Left ventricle myocardium inferior (tissue), 1 donor: ENCODE measurements around the gene PTPRT. TPM values are rescaled to one million over a fixed set of nuclear protein-coding genes. Genes with fewer than 3 reads are reported as not detected.

Source experiments
- DNase-seq: peaks from one replicate; pipeline ENCODE4 v3.0.0-alpha.2; 2020
- H3K27ac ChIP-seq: fragments of 200-600 bp; replicated peaks from 2 replicates; pipeline ENCODE4 v1.8.0; 2021
- H3K27me3 ChIP-seq: fragments of 200-600 bp; 2 replicates; pipeline ENCODE4 v1.8.0; 2021; ENCODE audit warnings: low read depth
- H3K36me3 ChIP-seq: fragments of 200-600 bp; 2 replicates; pipeline ENCODE4 v1.8.0; 2021
- H3K4me1 ChIP-seq: fragments of 200-600 bp; 2 replicates; pipeline ENCODE4 v1.8.0; 2021
- H3K4me3 ChIP-seq: fragments of 200-600 bp; 2 replicates; pipeline ENCODE4 v1.8.0; 2021; ENCODE audit warnings: mild to moderate bottlenecking, moderate library complexity
- H3K9me3 ChIP-seq: fragments of 200-600 bp; replicated peaks from 2 replicates; pipeline ENCODE4 v1.8.0; 2021
- intact Hi-C: fragments of 100-400 bp; cut with micrococcal nuclease; formaldehyde crosslinking; loops from one replicate; pipeline ENCODE4 v1.11.0; 2022
- total RNA-seq: library from RNA; stranded (reverse); fragmentation: NEBNext Ultra II Directional; extraction: Animal tissue kit (Norgen Biotek cat#: 25700); gene quantifications from one replicate; pipeline ENCODE4 v1.2.1, GENCODE V29; 2021
- TF ChIP-seq, protein P1 (sequence below): fragments of 200-600 bp; IDR thresholded peaks from 2 replicates; pipeline ENCODE4 v1.8.0; 2021; ENCODE audit warnings: antibody characterized with exemption, mild to moderate bottlenecking, borderline replicate concordance
- donor health status: DM: no; HTN: yes; CAD: no; lungs with severe emphysema.

PTPRT gene
- total RNA-seq, 1 donor from 2014 or later: 0.08 TPM

DNA sequence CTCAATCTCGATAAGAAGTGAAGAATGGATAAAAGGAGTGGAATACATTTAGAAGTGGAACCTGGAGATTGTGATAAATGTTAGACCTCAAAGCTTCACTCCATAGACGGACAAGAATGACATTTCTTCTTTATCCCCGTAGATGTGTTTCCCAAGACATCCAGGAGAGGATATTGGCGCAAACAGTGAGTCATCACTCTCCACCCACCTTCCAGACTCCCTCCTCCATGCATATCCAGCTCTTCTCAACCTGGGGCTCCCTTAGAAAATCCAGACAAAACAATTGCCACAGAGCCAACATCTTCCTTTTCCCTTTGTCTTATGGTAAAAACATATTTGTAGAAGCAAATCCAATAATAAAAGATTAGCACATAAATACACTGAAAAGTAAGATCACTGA, 586.1 kb downstream of the PTPRT start:
- no peaks in the 10 kb centered on the region for H3K36me3 ChIP-seq
- no peaks in the 10 kb centered on the region for H3K4me1 ChIP-seq
- no peak overlapping the region for H3K27ac ChIP-seq
- no peaks in the 10 kb centered on the region for H3K27me3 ChIP-seq
- intact Hi-C loops: no loop called here
- DNase-seq: no peak
- no peak overlapping the region for H3K4me3 ChIP-seq
- no peaks in the 10 kb centered on the region for H3K9me3 ChIP-seq
- TF ChIP-seq, protein P1, sequence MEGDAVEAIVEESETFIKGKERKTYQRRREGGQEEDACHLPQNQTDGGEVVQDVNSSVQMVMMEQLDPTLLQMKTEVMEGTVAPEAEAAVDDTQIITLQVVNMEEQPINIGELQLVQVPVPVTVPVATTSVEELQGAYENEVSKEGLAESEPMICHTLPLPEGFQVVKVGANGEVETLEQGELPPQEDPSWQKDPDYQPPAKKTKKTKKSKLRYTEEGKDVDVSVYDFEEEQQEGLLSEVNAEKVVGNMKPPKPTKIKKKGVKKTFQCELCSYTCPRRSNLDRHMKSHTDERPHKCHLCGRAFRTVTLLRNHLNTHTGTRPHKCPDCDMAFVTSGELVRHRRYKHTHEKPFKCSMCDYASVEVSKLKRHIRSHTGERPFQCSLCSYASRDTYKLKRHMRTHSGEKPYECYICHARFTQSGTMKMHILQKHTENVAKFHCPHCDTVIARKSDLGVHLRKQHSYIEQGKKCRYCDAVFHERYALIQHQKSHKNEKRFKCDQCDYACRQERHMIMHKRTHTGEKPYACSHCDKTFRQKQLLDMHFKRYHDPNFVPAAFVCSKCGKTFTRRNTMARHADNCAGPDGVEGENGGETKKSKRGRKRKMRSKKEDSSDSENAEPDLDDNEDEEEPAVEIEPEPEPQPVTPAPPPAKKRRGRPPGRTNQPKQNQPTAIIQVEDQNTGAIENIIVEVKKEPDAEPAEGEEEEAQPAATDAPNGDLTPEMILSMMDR: no peak

DNA sequence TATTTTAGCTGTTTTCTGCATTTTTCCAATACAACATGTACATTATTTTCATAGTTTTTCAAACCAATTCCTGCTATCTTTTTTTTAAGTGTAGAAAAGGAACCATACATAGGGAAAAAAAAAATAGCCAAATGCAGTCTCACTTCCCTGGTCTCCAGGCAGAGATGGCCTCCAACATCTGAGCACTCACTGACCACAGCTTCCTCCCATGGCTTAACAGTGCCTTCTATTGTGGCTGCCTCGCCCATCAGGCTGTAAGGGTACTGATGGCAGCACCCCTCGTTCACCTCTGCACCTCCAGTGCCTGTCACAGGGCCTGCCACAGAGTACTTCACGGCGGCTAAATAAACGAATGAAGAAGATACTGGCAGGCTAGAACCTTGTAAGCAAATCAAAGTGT, 591.1 kb downstream of the PTPRT start:
- no peaks in the 10 kb centered on the region for H3K27me3 ChIP-seq
- no peak for DNase-seq
- H3K9me3 ChIP-seq: no peaks in the 10 kb centered on the region
- H3K4me1 ChIP-seq: no peaks in the 10 kb centered on the region
- H3K4me3 ChIP-seq: no peak overlapping the region
- H3K36me3 ChIP-seq: no peaks in the 10 kb centered on the region
- TF ChIP-seq, protein P1: no peak
- intact Hi-C loops: no loop called here
- no peak overlapping the region for H3K27ac ChIP-seq

DNA sequence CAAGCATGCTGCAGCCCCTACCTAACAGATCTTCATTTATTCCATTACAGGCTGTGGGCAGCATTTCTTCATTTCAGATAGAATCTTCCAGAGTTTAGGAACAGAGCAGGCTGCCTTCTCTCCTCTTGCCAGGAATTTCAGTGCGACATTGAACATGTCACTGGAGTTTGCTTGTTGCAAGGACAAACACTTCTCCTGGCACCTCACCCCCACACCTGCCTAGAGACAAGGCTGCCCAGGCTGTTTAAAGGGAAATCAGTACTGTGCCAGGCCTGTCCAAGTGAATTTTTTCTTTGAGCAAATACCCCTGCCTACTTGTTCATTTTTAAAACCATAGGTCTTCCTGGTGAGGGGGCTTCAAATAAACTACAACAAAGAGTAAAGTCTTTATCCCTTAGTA, 594.1 kb downstream of the PTPRT start:
- H3K9me3 ChIP-seq: no peaks in the 10 kb centered on the region
- no peaks in the 10 kb centered on the region for H3K36me3 ChIP-seq
- intact Hi-C loops: no loop called here
- H3K4me3 ChIP-seq: no peak overlapping the region
- H3K27me3 ChIP-seq: no peaks in the 10 kb centered on the region
- no peaks in the 10 kb centered on the region for H3K4me1 ChIP-seq
- H3K27ac ChIP-seq: no peak overlapping the region
- DNase-seq: no peak
- TF ChIP-seq, protein P1: no peak

DNA sequence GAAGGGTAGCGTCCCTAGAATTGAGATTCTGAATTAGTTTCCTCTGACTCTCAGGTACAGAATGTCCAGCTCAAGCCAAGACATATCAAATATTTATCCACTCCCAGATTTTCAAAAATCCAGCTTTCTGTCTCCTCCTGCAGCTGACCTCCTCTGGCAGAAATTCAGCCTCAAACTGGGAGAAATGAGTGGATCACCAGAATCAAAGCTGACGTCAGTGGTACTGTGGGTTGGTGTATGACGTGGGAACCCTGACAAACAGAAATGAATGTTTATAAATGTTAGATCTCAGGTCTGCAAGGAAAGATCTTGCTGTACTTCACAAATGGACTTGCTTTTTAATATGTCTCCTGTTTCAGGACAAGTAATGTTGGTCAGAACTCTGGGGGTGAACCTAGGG, 595.0 kb downstream of the PTPRT start:
- Histone ChIP-seq H3K4me3 (no peak overlapping the region), H3K4me1 (no peaks in the 10 kb centered on the region), H3K27me3 (no peaks in the 10 kb centered on the region), H3K27ac (no peak overlapping the region), H3K9me3 (no peaks in the 10 kb centered on the region), H3K36me3 (no peaks in the 10 kb centered on the region)
- DNase-seq: no peak
- intact Hi-C loops: no loop called here
- TF ChIP-seq, protein P1: no peak

DNA sequence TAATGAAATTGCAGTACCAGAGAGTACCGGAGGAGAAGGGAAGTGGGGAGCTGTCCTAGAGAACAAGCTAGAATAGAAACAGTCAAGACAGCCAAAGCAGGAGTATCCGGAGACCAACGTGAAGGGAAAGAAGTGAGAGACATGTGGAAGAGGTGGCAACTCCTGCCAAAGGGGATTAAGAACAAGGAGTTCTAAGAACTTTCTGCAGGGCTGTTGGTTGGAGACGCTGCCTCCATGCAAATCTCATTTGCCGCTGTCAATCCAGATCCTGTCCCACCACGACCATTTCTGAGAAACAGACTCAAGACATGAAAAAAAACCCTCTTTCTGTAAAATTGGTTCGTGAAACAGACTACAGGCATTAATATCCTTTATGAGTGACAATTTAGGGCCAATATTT, 595.7 kb downstream of the PTPRT start:
- TF ChIP-seq, protein P1: no peak
- DNase-seq: no peak
- no peaks in the 10 kb centered on the region for H3K27me3 ChIP-seq
- no peaks in the 10 kb centered on the region for H3K4me1 ChIP-seq
- intact Hi-C loops: no loop called here
- no peaks in the 10 kb centered on the region for H3K9me3 ChIP-seq
- no peaks in the 10 kb centered on the region for H3K36me3 ChIP-seq
- no peak overlapping the region for H3K27ac ChIP-seq
- no peak overlapping the region for H3K4me3 ChIP-seq
